ENCODE data around the gene FGR.

GRCh38 chr1:27581823-27582243 lies 53.2 kb downstream of the FGR start:
- TF ChIP-seq CTCF (IDR thresholded peaks at IDR 0.05) (no peak), POLR2A (IDR thresholded peaks at IDR 0.05) (no peak)

Measured in heart left ventricle (tissue), 13 donors.